GM18517 (cell line): ENCODE measurements around the gene BLCAP.
A peak's percentile ranks its signal among the peaks of the same experiment; 100 is the strongest.
"Not testable (repeated sequence)": the region's sequence is repeated elsewhere in the genome, so short reads cannot be mapped to it uniquely, and the experiment has no call there.

Source experiments
- ATAC-seq: cut with Tn5 transposase; IDR thresholded peaks from one replicate; pipeline ENCODE4 v1.9.1; 2021; ENCODE audit warnings: mild to moderate bottlenecking, moderate library complexity; ENCODE audit not compliant: unreplicated experiment

BLCAP gene

DNA sequence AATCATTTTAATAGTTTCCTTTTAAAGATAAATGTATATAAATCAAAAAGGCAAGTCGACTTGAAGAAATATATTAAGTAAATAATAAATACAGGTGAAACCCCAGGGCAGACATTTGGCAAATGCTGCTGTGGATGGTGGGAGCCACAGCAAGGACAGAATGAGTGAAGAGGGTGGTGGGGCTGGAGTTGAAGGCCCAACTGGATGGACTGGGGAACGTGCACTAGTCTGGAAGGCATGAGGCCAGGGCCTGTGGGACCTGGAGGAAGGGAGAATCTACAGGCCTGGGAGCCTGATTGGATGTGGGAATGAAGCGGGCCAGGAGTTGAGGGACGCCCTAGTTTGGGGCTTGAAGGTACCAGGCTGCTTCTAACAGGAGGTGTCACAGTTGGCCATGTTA, 30.6 kb upstream of the BLCAP start:
- no peak for ATAC-seq

DNA sequence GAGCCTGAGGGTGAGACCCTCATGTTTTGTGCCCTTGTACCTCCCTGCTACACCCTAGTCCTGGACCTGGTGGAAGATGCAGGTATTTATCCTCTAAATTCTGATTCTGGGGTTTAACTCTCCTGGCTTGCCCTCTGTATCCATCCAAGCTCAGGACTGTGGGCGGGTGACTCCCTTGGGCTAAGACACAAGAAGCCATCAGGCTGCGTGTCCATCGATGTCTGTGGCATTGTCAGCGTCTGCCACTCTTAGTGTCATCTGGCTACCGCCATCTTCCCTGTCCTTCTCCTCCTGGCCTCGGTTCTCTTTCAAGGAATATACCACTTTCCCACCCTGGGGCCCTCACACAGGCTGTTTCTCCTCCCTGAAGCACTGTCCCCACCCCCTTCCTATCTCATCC, 28.9 kb upstream of the BLCAP start:
- no peak for ATAC-seq

DNA sequence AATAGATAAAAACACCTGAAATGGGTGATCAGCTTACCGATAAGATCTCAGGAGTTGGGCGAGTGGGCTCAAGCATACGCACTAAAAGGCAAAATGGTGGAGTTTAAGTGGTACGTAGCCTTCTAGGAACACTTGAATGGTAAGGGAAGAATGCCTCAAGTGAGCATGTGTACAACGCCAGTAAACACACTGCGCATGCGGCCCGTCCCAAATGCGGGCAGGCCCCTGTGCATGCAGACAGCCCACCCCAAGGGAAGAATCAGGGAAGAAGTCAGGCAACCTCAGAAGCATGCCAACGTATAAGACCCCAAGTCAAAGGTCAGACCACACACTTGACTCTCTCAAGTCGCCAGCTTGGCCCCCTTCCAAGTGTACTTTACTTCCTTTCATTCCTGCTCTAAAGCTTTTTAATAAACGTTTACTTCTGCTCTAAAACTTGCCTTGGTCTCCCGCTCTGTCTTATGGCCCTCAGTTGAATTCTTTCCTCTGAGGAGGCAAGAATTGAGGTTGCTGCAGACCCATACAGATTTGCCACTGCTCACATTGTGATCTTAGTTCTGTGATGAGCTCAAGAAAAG, 27.1 kb upstream of the BLCAP start:
- not testable (repeated sequence) for ATAC-seq

DNA sequence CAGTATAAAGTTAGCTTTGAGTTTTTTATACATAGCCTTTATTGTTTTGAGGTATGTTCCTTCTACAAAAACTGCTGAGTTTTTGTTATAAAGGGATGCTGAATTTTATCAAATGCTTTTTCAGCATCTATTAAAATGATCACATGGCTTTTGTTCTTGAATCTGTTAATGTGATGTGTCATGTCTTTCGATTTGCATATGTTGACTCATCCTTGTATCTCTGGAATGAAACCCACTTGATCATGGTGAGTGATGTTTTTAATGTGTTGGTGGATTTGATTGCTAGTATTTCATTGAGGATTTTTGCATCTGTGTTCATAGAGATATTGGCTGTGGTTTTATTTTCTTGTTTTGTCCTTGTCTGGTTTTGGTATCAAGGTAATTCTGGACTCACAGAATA, 24.7 kb upstream of the BLCAP start:
- no peak for ATAC-seq

DNA sequence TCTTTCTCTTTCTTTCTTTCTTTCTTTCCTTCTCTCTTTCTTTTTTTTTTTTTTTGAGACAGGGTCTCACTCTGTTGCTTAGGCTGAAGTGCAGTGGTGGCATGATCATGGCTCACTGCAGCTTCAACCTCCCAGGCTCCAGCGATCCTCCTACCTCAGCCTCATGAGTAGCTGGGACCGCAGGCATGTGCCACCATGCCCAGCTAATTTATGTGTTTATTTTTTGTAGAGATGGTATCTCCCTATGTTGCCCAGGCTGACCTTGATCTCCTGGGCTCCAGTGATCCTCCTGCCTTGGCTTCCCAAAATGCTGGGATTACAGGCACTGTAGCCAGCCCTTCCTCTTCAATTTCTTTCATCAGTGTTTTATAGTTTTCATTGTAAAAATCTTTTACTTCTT, 24.0 kb upstream of the BLCAP start:
- ATAC-seq, result not testable (repeated sequence)

DNA sequence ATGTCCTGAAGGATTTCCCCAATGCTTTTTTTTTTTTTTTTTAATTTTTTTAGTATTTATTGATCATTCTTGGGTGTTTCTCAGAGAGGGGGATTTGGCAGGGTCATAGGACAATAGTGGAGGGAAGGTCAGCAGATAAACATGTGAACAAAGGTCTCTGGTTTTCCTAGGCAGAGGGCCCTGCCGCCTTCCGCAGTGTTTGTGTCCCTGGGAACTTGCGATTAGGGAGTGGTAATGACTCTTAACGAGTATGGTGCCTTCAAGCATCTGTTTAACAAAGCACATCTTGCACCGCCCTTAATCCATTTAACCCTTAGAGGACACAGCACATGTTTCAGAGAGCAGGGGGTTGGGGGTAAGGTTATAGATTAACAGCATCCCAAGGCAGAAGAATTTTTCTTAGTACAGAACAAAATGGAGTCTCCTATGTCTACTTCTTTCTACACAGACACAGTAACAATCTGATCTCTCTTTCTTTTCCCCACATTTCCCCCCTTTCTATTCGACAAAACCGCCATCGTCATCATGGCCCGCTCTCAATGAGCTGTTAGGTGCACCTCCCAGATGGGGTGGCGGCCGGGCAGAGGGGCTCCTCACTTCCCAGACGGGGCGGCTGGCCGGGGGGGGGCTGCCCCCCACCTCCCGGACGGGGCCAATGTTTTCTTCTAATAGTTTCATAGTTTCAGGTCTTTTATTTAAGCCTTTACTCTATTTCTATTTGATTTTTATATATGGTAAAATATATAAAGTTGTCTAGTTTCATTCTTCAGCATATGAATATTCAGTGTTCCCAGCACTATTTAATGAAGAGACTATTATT, 22.6 kb upstream of the BLCAP start:
- not testable (repeated sequence) for ATAC-seq

DNA sequence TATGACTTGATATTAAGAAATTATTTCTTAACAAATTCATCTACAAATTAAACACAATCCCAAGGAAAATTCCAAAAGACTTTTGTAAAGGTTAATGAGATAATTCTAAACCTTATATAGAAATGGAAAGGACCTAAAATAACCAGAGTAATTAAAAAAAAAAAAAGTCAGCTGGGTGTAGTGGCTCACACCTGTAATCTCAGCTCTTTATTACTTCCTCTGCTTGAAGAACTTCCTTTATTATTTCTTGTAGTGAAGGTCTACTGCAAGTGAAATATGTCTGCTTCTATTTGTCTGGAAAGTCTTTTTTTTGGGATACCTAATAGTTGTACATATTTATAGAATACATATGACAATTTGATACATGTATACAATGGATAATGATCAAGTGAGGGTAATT, 20.2 kb upstream of the BLCAP start:
- ATAC-seq, result no peak

DNA sequence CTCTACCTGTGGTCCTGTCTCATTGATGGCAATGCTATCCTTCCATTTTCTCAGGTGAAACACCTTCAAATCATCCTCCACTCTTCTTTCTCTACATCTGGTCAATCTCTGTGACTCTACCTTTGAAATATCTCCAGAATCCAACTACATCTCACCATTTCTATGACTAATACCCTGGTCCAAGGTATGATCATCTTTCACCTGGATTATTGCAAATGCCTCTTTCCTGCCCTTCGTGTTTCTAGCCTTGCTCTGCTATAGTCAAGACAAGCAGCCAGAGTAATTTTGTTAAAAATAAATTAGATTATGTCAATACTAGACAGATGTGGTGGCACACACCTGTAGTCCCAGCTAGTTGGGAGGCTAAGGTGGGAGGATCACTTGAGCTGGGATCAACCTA, 17.8 kb upstream of the BLCAP start:
- ATAC-seq, result no peak

DNA sequence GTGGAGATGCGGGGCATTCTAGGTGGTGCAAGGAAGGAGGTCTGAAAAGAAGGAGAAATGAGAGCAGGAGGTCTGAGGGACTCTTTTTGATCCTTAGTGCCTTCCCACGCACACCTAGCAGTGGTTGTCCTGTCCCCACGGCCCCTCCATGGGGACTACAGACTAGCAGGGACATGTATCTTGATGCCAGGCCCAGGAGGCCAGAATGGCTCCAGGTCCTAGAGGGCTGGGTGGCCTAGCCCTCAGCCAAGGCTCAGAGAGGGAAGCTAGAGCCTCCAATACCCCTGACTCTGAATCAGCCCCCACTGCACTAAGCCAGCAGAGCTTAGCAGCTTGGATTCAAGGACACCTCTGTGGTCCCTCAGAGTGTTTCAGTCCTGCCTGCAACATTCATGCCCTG, 16.7 kb upstream of the BLCAP start:
- no peak for ATAC-seq

DNA sequence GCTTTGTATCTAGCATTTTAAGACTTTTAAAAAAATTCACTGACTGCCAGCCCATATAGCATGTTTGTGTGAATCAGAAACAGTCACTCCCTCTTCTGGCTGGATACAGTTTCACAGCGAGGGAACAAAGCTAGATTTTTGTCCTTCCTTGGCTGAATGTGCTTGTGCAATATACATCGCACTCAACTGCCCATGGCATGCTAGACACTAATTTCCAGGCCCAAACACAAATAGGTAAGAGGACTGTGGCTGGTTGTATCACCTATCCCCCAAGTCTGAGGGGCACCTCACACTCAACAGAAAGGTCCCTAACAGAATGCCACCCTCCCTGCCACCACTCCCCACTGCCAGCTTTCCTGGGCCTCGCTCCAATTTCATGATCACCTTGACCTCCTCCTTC, 16.2 kb upstream of the BLCAP start:
- ATAC-seq, result no peak

DNA sequence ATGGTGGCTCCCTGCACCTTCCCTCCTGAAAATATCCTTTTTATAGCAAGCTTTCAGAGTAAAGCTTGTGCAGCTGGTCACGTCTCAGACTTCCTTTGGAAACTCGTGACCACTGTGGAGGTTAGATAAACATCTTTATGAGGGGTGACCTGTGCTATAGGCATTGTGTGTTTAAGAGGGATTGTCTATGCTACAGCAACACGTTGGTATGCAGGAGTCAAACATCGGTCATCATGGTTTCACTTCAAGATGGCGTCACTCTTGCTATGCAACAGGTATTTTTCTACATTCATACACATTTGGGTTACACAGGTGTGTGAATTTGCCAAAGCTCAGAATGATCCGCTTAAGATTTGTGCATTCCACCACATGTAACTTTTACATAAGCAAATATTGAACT, 14.6 kb upstream of the BLCAP start:
- ATAC-seq, result no peak

DNA sequence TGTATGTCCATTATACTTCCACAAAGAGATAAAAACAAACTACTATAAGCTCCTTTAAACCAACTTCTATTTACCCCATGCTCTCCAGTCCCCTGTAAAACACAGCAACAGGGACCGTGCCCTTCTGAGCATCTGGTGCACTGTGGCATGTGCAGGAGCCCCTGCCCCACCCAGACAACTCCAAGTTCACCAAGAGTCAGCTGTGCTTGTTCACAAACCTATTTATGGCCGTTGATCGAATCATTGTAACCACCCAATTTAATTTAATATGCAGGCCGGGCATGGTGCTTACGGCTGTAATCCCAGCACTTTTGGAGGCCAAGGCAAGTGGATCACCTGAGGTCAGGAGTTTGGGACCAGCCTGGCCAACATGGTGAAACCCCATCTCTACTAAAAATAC, 13.7 kb upstream of the BLCAP start:
- no peak for ATAC-seq

DNA sequence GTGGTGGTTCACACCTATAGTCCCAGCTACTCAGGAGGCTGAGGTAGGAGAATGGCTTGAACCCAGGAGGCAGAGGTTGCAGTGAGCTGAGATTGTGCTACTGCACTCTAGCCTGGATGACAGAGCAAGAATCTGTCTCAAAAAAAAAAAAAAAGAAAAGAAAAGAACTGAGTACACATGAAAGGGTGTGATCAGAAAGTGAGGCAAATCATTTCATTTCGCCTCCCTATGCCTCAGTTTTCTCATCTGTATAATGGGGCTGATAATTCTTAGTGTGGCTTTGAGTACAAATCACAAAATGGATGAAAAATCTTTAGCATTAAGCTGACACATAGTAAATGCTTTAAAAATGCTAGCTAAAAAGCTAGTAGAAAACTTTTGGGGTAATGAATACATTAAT, 13.2 kb upstream of the BLCAP start:
- not testable (repeated sequence) for ATAC-seq

DNA sequence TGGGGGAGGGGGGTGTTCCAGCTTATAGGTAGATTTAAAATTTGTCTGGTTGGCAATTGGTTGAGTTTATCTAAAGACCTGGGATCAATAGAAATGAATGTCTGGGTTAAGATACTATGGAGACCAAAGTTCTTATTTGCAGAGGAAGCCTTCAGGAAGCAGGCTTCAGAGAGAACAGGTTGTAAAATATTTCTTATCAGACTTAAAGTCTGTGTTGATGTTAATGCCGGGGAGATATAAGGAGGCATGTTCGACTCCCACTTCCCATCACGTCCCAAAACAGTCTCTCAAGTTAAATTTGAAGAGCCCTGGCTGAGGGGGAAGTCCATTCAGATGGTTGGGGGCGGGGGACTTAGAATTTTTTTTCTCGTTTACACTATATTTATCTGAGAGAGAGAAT, 12.3 kb upstream of the BLCAP start:
- no peak for ATAC-seq

DNA sequence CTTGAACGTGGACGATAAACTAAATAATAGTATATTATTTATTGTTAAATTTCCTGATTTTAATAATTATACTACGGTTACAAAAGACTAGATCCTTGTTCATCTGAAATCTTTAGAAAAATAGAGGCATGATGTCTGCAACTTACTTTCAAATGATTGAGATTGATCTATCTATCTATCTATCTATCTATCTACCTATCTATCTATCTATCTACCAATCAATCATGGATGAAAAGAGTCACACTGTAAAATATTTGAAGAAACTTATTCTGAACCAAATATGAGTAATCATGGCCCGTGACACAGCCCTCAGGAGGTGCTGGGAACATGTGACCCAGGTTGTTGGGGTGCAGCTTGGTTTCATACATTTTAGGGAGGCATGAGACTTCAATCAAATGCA, 11.7 kb upstream of the BLCAP start:
- ATAC-seq, result no peak

DNA sequence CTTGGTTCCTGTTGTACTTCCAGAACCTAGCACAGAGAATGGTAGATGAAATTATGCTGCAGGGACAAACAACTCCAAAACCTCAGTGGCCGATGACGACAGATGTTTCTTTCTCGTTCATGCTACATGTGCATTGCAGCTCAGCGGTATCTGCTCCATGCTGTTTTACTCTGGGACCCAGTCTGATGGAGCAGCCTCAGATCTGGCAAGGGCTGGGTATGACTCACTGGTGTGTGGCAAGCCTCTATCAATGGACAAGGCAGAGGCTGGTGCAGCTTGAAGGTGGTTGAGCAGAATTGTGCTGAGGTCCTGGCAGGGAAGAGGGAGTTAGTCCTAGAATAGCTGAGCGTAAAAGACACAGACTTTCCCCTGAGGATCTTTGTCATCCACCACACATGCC, 10.3 kb upstream of the BLCAP start:
- ATAC-seq, result no peak

DNA sequence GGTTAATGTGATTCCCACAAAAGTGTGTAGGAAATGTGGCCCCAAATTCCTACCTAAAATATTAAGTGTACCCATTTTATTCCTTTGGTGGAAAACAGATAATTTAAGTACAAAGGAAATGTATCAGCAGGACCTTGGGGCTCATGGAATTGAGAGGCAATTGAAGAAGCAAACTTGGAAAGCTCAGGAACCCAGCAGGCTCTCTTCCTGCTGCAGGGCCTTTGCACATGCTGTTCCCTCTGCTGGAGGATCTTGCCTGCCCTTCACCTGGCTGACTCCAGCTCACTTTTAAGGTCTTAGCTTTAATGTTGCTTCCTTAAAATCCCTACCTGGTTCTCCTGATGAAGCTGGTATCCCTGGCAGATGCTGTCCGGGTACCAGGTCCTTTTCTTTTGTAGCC, 9.8 kb upstream of the BLCAP start:
- ATAC-seq, result no peak

DNA sequence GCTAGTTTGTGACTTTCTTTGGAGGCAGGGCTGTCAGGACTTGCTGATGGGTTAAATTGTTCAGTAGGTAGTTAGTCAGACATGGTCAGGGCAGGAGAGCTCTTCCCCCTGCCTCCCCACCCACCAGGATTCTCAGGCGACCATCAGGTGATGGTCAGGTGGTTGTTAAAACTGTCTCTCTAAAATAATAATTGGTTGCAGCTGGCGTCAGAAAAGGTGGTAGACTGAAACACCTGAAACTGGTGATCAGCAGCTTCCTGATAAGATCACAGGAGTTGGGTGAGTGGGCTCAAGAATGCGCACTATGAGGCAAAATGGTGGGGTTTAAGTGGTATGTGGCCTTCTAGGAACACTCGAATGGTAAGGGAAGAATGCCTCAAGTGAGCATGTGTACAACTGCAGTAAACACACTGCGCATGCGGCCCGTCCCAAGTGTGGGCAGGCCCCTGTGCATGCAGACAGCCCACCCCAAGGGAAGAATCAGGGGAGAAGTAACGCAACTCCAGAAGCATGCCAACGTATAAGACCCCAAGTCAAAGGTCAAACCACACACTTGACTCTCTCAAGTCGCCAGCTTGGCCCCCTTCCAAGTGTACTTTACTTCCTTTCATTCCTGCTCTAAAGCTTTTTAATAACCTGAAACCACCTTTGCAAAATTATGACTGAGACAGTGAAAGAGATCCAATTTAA, 7.9 kb upstream of the BLCAP start:
- ATAC-seq, result no peak

DNA sequence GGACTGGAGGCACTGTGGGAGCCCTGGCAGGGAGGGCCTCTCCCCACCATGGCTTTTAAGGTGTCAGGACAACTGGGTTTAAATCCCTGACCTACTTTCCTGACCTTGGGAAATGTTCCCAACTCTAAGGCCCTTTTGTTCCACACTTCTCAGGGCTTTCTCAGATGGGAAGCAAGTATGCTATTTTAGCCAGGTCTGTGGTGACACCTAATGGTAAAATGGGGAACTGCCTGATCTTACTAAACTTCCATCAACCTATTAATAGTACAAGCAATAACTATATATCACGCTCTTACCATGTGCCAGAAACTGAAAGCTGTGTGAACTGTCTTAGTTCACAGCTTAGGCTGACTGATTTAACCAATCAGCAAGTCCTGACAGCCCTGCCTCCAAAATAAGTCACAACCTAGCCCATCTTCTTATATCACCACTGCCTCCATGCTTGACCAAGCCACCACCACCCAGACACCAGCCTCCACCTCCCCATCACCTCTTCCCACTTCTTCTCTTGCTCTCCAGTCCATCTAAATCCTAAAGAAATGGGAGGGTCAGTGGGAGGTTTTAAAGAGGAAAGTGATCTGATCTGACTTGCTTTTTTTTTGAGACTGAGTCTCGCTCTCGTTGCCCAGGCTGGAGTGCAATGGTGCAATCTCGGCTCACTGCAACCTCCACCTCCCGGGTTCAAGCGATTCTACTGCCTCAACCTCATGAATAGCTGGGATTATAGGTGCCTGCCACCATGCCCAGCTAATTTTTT, 6.9 kb upstream of the BLCAP start:
- ATAC-seq, result peak; percentile 91

DNA sequence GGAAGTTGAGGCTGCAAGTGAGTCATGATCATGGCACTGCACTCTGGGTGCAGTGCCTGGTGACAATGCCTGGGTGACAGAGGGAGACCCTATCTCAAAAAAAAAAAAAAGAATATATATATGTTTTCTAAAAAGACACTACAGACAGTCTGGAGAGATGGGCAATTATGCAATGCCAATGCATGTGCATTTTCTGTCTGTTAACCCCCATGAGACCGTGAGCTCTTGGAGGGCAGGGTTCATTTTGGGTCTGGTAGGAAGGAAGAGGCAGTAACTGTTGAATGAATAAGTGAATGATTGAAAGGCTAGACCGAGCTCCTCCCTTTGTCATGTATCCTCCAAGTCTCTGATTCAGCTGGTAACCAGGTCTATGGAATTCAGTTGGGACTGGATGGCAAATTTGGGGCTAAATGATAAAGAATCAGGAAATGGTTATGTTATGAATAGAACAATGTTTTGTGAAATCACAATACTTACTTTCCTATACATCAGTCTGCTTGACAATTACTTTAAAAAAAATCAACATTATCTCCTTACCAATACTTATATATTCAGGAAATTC, 5.6 kb upstream of the BLCAP start:
- no peak for ATAC-seq

DNA sequence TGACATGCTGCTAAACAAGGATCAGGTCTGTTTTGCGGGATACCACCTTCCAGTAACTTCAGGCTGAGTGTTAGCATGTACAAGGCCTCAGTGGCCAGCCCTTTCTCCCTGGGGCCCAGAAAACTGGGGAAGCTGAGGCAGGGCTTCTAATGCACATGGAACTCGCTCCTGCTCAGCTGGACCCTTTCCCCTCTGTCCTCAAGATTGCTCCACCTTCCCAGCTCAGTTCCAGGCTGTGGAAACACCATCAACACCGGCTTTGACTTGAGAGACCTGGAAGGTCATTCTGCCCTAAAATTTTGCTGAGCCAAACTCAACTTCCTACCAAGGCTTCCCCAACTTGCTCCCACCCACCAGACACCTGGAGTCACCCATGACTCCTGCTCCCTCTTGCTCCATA, 4.2 kb upstream of the BLCAP start:
- no peak for ATAC-seq
